UCSD-AML1 (cell line): Measurements from ENCODE around the gene PPP2R5C.
A peak's percentile ranks its signal among the peaks of the same experiment; 100 is the strongest.
"Not testable (repeated sequence)": the region's sequence is repeated elsewhere in the genome, so short reads cannot be mapped to it uniquely, and the experiment has no call there.

Source experiments
- DNase-seq: peaks from one replicate; lab custom pipeline; 2025; ENCODE audit not compliant: unreplicated experiment; lab: John Stamatoyannopoulos, UW

The PPP2R5C gene

DNA sequence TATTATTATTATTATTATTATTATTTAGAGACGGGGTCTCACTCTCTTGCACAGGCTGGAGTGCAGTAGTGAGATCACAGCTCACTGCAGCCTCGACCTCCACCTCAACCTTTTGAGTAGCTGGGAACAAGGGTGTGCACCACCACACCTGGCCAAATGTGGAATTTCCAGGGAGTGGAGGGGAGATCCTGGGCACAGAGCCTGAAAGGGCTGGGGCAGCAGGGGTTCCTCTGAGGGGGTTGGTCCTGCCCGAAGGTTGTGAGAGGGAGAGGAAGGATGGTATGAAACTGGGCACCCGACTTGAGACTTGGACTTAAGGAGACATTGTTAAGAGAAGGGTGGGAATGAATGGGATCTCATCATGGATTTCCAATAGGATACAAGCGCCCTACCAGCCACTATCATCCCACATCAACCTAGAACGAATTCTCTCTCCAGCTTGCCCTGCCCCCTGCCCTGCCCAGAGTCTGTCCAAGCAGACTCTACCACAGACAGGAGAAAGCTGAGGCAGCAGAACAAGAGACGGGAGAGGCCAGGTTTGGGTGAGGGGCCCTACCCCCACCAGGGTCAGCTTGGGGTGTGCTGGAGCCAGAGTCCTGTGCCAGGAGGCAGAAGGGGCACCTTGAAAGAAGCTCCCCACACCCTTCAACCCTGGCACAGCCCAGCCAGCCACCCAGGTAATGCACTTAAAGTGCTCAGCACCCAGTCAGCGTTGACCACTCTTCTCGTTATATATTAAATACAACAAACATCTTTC is 200.4 kb downstream of the PPP2R5C start:
- no peak for DNase-seq

- DNase-seq = no peak
Measured at GRCh38 chr14:101962503-101962874, 201.0 kb downstream of the PPP2R5C start.

DNA sequence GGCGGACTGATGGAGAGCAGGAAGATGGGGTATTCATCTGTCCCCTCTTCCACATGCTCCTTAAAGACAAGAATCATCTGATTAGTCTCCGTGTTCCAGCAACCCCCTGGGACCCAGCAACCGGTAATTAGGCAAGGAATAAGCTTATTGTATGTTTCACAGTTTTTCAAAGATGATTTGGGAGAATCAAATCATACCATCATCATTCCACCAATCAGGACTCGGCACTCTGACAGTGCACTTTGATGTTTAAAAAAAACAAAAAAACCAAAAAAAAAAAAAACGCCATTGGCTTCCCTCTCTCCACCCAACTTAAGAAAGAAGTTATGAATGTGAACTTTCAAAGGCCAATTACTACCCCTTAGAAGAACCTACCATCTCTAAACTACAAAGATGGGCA is 201.5 kb downstream of the PPP2R5C start:
- DNase-seq = no peak

DNA sequence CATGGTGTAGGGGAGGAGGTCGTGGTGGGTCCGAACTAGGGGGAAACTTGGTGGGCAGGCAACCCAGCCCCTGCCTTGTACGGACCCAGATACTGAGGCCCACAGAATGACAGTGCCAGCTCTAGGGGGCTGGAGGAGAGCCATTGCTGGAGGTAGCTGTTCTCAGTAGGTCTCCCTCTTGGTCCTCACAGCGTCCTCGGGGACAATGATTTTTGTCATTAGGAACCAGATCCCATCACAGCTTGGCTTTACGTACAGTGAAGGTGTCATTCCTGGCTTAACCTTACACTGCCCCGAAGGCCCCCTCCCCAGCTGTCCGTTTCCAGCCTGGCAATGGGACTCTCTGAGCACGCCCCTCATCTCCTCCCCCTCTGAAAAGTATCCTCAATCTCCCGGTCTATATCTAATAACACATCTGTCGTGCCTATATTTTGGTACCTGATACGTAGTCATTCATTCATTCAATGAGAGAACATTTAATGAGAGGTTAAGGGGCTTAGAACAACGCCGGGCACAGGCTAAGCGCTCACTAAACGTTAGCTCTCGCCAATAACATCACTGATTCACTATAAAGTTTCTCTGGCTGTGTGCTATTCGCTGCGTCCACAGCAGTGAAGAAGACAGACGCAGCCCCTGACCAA is 202.3 kb downstream of the PPP2R5C start:
- DNase-seq = no peak

DNA sequence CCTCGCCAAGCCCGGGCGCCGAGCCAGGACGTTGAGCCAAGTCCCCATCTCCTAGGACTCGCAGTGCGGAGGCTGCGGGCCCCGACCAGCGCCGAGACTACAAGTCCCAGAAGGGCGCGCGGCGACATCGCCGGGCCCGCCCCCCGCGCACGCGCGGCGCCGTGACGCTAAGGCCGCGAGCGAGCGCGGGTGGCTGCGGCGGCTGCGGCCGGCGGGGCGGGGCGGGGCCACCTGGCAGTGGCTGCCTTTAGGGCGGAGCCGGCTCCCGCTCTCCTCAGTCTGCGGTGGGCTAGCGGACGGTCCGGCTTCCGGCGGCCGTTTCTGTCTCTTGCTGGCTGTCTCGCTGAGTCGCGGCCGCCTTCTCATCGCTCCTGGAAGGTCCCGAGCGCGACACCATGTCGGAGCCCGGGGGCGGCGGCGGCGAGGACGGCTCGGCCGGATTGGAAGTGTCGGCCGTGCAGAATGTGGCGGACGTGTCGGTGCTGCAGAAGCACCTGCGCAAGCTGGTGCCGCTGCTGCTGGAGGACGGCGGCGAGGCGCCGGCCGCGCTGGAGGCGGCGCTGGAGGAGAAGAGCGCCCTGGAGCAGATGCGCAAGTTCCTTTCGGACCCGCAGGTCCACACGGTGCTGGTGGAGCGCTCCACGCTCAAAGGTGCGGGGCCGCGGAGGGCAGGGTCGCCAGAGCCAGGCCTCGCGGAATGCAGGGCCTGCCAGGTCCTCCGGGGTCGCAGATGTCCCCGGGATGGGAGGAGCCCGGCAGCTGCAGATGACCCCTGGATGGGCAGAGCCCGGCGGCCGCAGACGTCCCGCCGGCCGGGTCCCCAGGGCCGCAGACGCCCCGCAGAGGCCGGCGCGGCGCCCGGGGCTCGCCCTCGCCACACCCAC is 203.0 kb downstream of the PPP2R5C start, which contains the start of gene DYNC1H1:
TSS of gene DYNC1H1 (plus strand) at position 277 of the 884 bp plus-strand sequence. CDS start at position 396, 119 bp downstream.
- peak; percentile 92 for DNase-seq

DNA sequence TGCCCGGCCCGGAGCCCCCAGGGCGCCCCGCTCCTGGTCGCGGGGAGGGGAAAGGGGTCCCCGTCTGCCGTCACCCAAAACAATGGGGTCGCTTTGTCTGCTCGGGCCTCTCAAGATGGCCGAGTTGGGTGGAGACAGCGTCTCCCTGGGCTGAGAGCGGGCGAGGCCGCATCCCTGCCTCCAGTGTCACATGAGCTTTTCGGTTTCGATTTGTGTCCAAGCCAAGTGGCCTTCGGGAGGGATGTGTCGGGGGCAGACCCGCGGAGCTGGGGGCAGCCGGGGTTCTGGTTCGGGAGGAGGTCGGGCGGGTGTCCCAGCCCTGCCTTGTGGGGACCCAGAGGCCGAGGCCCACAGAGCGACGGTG is 203.7 kb downstream of the PPP2R5C start:
- DNase-seq = peak; percentile 64

DNA sequence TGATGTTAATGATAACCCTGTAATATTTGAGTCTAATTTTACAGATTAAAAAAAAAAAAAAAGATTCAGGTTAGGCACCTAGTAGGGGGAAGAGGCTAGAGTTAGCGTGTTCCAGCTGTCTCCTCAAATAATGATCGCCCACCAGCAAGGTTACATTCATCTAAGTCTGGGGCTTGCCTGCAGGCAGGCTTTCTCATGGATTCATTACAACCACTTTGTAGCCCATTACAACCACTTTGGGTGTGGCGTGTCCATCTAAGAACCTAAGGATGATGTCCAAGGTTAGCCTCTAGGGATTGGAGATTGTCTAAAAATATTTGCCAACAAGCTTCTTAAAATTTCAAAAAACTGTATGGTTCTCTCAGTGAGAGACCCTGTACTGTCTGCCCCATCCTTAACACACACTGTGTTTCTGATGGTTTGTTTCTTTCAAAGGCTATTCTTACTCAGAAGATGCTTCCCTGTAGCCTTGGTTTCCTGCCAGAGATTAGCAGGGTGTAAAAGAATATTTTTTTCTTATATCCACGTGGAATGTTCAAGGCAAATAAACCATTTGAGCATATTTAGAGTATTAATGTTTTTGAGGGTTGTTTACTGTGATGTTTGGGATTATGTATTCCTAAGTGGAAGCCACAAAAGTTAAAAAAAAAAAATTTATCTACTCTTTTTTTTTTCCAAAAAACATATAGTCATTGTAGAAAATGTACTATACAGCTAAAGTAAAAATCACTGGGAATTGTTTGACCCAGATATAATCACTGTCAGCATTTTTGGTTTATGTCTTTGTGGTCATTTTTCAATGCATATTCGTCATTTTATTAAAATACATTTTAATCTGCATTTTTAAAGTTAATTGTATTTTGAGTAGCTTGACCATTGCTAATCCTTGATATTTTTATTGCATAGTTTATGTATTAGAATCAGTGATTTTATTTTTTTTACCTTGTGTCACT is 204.5 kb downstream of the PPP2R5C start:
- DNase-seq = no peak

GRCh38 chr14:101966742-101967141 is 205.2 kb downstream of the PPP2R5C start:
- no peak for DNase-seq

GRCh38 chr14:101968186-101968585 is 206.7 kb downstream of the PPP2R5C start:
- no peak for DNase-seq

DNA sequence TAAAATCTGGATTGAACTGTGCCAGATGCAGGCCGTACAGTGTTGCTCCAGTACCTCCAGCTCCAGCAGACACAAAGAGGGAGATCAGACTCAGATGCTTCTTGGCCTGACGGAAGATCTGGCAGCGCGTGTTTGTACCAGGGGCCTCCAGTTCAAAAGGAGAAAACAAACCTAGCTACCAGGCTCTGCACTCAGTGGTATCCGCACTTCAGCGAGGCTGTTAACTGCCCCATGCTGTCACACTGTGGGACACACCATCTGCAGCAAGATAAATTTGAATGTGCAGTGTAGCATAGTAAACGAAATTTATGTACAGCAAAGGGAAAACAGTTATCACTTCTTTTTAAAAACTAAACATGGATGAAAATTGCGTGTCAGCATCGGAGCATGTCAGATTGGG is 208.0 kb downstream of the PPP2R5C start:
- no peak for DNase-seq

- no peak for DNase-seq
Measured at GRCh38 chr14:101970830-101971400, 209.4 kb downstream of the PPP2R5C start.

DNA sequence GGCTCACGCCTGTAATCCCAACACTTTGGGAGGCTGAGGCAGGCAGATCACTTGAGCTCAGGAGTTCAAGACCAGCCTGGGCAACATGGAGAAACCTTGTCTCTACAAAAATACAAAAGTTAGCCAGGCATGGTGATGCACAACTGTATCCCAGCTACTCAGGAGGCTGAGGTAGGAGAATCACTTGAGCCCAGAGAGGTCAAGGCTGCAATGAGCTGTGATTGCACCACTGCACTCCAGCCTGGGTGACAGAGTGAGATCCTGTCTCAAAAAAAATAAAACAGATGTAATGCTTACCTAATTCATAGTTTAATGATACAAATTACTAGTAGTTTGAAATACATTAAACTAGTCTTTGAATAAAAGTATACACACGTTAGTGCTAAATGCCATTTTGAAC is 209.9 kb downstream of the PPP2R5C start:
- not testable (repeated sequence) for DNase-seq

DNA sequence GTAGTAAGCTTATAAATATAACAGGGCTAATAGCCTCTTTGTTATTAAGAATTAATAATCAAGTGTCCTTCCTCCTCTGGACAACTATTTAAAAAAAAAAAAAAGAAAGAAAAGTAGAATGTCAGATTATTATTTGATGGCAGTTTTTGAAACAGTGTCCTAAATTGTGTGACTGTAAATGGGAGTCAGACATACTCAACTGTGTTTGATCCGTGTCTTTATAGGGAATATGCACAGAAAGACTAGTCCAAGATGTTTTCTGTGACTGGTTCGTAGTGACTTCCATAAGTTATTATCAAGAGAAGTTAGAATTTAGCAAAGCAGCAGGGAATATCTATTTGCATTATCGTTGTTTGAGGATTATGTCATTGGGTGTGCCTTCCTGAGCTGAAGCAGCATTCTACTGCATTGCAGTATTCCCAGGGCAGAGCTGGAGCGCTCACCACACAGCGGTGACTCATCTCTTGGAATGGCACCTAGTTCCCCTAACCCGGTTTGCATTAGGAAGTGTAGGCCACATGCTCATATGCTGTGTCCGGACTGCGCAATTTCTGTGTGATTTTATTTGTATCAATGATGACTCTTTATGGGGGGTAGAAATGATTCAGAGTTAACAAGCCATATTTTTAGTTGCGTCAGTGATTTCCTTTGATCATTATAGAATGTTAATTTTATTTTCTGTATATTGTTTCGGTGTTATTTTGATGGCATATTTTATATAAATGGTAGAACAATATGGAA is 210.8 kb downstream of the PPP2R5C start:
- peak; percentile 33 for DNase-seq

DNA sequence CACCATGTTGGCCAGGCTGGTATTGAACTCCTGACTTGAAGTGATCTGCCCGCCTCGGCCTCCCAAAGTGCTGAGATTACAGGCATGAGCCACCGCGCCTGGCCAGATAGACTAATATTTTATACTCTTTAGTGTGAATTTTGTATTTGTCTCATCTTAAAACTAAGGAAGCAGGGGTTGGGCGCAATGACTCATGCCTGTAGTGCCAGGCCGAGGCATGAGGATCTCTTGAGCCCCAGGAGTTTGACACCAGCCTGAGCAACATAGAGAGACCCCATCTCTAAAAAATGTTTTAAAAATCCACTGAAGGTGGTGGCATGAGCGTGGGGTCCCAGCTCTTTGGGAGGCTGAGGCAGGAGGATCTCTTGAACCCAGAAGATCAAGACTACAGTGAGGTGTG is 211.8 kb downstream of the PPP2R5C start:
- DNase-seq = no peak

DNA sequence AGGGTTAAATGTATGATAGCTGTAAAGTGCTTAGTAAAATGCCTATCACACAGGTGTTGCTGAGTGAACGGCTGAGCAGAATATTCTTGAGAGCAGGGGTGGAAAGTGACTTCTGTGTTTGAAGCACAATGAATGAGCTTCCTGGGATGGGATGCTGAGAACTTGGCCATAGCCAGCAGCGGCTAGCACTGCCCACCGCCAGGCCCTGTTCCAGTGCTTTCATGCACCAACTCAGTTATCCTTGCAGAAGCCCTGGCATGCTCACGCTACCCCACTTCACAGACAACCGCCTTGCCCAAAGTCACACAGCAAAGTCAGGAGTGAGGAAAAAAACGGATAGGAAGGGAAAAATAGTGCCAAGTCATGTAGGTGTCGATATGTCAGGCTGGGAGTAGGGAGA is 213.7 kb downstream of the PPP2R5C start:
- DNase-seq = no peak
